ENCODE data around the gene SP5.
"Not testable (repeated sequence)": the region's sequence is repeated elsewhere in the genome, so short reads cannot be mapped to it uniquely, and the experiment has no call there.

SP5 gene

GRCh38 chr2:170739048-170739447 is 23.9 kb downstream of the SP5 start:
- DNase-seq (ENCODE audit: low spot score): peak; percentile 100

- no peak for DNase-seq (ENCODE audit: low spot score)
These were observed 24.4 kb downstream of the SP5 start for GRCh38 chr2:170739507-170740046.

- no peak for DNase-seq (ENCODE audit: low spot score)
These were observed 25.5 kb downstream of the SP5 start for GRCh38 chr2:170740660-170741059.

GRCh38 chr2:170742000-170742399 is 26.9 kb downstream of the SP5 start:
- DNase-seq (ENCODE audit: low spot score): no peak

GRCh38 chr2:170742896-170743529 is 27.9 kb downstream of the SP5 start:
- DNase-seq (ENCODE audit: low spot score): peak; percentile 68

GRCh38 chr2:170743530-170744239 is 28.5 kb downstream of the SP5 start:
- DNase-seq (ENCODE audit: low spot score): no peak

GRCh38 chr2:170744248-170745002 is 29.3 kb downstream of the SP5 start:
- DNase-seq (ENCODE audit: low spot score): no peak

- no peak for DNase-seq (ENCODE audit: low spot score)
These were observed 30.2 kb downstream of the SP5 start for GRCh38 chr2:170745305-170745704.

GRCh38 chr2:170747921-170748320 is 32.8 kb downstream of the SP5 start:
- DNase-seq (ENCODE audit: low spot score): peak; percentile 29

GRCh38 chr2:170751555-170751954 is 36.4 kb downstream of the SP5 start:
- DNase-seq (ENCODE audit: low spot score): not testable (repeated sequence)

GRCh38 chr2:170761572-170761971 is 46.4 kb downstream of the SP5 start:
- no peak for DNase-seq (ENCODE audit: low spot score)

GRCh38 chr2:170762760-170763159 is 47.6 kb downstream of the SP5 start:
- no peak for DNase-seq (ENCODE audit: low spot score)

GRCh38 chr2:170763232-170763631 is 48.1 kb downstream of the SP5 start:
- DNase-seq (ENCODE audit: low spot score): no peak

- no peak for DNase-seq (ENCODE audit: low spot score)
These were observed 49.7 kb downstream of the SP5 start for GRCh38 chr2:170764880-170765261.

- DNase-seq (ENCODE audit: low spot score): peak; percentile 1
These were observed 51.6 kb downstream of the SP5 start for GRCh38 chr2:170766693-170767092.

Measured in kidney tubule cell (primary cell).